ENCODE data around the gene FLACC1.

Gene FLACC1

DNA sequence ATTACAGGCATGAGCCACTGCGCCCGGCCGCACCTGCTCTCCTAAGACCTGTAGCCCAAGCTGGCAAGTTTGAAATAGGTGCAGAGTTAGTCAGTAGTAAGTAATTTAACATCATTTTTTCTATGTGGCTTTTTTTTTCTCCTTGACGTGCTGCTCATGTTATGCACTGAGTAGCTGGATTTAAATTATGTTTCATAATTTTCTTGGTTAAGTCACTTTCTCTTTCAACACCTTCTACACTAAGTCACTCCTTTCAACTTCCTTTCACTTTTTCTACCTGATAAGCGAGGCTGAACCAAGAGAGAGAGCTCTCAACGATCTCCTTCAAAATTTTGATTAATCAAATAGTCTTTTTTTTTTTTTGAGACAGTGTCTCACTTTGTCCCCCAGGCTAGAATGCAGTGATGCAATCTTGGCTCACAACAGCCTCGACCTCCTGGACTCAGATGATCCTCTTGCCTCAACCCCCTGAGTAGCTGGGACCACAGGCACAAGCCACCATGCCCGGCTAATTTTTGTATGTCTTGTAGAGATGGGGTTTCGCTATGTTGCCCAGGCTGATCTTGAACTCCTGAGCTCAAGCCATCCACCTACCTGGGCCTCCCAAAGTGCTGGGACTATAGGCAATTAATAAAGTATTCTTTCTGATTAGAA is 83.7 kb downstream of the FLACC1 start:
- DNase-seq, result no peak

DNA sequence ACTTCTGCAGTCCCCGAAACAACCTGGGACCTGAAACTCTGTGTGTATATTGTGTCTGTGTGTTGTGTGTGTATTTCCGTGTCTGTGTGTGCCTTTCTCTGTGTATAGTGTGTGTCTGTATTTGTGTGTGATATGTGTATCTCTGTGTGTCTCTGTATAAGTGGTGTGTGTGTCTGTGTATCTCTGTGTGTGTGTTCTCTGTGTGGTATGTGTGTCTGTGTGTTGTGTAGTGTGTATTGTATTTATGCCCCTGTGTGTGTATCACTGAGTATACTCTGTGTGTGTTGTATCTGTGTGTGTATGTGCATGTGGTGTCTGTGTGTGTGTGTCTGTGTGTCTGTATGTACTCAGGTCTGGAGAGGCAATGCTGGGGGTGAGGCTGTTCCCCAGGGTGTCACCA is 85.2 kb downstream of the FLACC1 start:
- DNase-seq, result no peak

DNA sequence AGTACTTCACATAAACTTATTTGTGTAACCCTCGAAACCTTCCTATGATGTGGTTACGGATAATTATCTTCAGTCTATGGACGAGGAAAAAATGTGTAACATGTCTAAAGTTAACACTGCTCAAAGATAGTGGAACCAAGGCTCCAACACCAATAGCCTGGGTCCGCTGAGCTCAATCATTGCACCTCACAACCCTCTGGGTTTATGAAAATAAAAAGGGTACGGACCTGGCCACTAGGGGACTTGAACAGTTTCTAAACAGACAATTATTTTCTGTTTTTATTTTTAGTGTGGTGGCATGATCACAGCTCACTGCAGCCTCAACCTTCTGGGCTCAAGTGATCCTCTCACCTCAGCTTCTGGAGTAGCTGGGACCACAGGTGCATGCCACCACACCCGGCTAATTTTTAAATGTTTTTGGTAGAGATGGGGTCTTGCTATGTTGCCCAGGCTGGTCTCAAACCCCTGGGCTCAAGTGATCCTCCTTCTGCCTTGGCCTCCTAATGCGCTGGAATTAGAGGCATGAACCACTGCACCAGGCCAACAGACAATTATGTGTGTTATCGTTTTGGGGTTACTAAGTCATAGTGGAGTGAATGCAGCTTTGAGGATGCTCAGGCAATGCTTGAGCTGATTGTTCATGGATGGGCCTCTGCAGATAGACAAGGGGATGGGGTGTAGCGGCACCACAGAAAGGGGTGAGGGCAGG is 86.7 kb downstream of the FLACC1 start:
- DNase-seq, result no peak

DNA sequence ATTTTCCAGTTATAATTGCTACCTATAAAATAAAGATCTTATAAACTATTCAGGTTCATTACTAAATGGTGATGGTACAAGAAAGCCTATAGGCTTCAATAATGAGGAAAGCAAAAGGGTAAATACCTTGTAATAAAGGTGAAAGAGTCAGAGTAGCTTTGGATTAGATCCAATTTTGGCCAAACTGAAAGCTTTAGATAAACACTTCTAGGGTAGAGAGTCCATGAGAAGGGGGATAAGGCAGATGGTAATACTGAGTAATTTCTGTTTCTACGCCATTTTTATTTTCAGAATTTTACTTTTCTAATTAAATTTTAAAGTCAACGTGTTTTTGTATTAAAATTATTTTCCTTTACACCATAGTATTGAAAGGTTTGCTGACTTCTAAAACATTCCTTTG is 87.4 kb downstream of the FLACC1 start:
- DNase-seq, result peak; percentile 17

DNA sequence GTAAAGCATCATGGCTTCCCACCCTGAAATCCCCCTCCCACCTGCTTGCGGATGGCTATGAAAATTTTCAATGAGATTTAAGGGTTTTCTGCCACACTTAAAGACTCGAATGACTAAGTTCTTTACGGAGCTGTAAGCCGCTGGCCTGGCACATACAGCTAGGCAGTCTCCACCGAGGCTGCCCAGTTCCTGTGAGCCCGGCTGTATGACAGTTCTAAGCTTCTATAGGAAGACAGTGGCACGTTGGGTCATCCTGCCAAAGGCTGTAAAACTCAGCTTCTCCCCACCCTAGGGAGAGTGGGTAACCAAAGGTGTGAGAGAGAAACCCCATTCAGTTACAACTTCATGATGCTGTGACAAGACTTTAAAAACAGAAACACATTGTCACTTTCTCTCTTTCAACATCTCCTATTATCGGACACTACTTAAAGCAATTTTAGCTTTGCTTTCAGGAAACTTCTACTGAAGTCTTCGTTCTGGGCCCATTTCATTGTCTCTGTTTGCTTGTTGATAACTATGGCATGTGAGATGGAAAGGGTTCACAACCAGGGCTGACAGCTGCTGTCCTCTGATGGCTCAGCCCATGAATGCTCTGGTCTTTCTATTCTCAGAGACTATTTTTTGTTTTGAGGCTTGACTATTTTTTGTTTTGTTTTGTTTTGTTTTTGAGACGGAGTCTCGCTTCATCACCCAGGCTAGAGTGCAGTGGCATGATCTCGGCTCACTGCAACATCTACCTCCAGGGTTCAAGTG is 89.7 kb downstream of the FLACC1 start:
- DNase-seq, result no peak

DNA sequence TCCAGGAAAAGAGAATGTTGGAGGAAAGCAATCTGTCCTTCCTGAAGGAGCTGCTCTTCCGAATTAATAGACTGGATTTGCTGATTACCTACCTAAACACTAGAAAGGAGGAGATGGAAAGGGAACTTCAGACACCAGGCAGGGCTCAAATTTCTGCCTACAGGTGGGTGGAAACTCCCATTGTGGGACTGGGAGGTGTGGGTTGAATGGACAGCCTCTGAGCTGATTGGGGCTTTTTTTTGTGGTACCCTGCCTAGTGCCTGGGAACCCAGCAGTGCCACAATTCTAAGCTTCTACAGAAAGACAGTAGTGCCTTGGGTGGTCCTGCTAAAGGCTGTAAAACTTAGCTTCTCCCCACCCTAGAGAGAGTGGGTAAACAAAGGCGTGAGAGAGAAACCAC is 90.5 kb downstream of the FLACC1 start:
- no peak for DNase-seq

DNA sequence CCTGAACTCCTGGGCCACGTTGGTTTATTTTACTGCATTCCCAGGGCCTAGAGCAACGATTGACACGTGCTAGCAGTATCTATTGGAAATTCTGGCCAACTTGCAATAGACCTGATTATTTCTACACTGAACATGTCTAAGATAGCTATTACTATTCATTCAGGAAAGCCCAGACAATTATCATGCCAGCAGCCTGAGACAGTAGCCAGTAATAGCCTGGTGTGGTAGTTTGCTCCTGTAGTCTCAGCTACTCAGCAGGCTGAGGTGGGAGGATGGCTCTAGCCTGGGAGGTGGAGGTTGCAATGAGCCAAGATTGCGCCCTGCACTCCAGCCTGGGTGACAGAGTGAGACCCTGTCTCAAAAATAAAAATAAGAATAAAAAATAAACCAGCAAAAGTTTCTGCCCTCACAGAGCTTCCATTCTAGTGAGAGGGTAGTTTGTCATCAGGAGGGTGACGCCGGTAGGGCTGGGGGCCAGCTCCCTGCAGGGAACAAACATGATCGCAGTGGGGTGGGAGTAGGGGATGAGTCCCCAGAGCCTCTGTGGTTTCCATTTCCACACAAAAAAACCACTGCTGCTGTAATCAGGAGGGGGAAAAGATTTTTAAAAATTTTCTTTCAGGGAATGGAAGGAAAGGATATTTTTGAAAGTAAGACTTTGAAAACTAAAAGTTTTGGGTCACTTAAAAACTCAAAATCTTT is 92.5 kb downstream of the FLACC1 start:
- no peak for DNase-seq

DNA sequence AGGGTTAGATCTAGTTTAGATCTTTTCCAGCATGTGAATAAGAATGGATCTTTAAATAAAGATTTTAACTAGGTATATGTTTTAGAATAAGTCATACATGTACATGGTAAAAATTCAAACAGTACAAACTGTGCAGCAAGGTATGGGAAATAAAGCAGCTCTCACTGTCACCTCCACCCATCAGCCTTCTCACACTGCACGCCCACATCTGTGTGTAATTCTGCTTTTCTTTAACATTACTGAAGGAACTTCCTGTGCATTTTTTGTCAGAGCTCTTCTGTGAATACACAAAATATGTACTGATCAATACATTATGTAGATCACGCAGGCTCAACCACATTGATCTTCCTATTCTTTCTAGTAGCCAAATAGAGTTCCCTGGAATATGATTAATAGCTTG is 93.4 kb downstream of the FLACC1 start:
- DNase-seq, result no peak

DNA sequence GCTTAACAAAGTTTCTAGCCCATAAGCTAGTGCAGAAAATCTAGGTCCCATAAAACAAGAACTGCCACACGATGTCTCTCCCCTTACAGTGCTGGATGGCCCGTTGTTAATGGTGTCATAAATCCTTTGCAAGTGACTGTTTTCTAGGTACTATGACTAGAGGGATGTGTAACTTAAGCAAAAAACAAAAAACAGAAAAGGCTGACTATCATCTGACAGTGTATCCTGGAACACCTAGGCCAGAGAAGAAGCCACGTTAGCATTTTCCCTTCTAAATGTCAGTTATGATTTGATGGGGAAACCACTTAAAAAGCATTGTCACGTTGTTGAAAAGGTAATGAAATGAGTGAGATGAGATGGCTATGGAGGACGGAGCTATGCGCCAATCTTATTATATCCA is 94.4 kb downstream of the FLACC1 start:
- DNase-seq, result no peak

DNA sequence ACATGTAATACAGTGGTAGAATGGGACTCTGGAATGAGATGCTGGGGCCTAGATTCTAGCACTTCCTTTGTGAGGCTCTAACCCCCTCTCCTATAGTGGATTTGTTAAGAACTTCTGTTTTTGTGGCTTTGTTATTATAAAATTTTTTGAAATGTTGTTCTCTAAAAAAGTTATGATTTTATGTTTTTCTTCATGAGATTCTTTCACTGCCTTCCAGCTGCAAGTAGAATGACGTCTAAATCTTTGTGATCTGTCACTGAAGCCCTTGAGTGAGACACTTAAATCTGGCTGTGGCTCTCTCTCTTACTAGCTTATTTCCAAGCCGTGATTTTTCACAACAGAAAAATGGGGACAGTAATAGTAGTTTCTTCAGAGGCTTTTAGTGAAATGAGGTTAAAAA is 95.2 kb downstream of the FLACC1 start:
- no peak for DNase-seq

DNA sequence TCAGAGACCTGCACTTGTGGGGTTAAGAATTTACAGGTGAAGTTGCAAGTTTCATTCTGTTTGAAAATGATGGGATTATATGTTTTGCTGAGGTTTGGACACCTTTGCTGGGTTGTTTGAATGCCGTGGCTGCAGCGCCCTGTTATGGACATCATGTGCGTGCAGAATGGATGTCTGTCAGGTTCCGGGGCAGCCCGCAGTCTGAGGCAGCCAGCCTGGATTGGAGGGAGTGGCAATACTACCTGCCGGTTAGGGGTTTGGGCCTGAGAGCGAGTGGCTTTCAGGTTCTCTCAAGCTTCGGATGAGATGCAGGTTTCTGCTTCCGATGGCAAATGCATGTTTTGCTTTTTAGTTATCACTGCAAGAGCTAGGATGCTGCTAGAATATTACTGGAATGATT is 95.7 kb downstream of the FLACC1 start:
- no peak for DNase-seq

DNA sequence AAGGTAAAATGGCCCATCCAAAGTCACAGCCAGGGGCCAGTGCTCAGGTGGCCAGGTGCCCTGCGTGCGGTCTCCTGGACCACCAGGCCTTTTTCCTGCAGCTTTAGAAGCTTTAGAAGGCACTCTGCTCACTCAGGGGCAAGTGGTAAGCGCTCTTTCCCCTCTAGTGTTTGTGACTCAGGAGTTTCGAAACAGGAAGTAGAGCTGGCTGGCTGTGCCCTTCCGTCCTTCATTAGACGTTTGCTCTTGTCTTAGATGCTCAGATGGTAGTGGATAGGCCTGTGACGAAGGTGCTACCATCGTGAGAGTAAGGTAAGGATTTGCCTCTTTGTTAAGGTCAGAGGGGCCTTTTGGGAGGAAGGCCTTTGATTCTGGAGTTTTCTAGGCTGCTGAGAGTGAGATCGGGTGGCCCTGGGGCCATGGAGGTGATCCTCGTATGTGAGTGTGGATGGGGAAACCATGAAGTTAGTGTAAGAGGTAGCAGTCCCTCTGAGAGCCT is 96.8 kb downstream of the FLACC1 start, which contains the start of gene CASP8:
Gene CASP8, plus strand, starts transcription at position 235 of the 499 bp plus-strand sequence. CDS start 5,951 bp downstream, outside the sequence.
- DNase-seq, result no peak

DNA sequence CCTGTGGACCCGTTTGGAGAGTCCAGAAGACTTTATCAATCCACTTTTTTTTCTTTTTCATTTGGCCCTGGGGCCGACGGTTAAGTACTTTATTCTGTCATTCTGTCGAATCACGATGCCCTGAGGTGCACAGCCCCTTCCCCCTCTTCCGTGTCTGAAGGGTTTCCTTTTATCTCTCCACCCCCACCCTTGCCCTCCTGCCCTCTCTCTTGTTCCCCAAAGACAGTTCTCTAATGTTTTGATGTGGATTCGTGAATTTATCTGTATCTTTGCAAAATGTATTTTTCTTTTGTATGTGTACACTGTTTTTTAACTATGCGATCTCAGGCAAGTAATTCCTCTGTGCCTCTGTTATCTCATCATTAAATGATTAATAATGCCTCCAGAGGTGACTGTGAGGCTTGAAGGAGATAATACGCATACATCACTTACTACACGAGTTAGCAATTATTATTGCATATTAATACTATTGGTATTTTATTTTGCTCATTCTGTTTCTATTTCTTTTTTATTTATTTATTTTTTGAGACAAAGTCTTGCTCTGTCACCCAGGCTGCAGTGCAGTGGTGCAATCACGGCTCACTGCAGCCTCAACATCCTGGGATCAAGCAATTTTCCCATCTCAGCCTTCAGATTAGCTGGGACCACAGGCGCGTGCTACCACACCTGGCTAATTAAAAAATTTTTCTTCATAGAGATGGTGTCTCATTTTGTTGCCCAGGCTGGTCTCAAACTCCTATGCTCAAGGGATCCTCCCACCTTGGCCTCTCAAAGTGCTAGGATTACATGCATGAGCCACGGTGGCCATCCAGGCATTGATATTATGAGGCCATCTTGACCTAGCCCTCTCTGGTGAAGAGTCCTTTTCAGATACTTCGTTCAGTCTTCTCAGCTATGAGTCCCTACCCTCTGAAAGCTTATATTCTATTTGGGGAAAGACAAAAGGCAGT is 98.2 kb downstream of the FLACC1 start:
- DNase-seq, result no peak

DNA sequence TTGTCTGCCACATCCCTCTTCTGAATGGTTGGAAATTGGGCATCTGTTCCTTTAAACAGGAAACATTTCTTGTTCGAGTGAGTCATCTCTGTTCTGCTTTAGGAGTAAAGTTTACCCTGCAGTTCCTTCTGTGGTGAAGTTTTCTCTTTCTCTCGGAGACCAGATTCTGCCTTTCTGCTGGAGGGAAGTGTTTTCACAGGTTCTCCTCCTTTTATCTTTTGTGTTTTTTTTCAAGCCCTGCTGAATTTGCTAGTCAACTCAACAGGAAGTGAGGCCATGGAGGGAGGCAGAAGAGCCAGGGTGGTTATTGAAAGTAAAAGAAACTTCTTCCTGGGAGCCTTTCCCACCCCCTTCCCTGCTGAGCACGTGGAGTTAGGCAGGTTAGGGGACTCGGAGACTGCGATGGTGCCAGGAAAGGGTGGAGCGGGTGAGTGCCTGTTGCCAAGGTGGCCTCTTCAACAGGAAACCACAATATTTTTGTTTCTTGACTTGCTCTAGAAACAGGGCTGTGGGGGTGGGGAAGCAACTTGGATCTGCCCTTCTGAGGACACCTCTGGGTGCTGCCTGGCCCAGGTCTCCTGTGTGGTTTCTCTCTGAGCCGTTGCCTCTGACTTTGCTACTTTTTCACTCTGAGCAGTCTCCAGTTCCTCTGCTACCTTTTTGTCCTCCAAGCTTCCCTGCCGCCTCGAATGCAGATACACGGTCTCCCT is 99.0 kb downstream of the FLACC1 start:
- DNase-seq, result no peak

DNA sequence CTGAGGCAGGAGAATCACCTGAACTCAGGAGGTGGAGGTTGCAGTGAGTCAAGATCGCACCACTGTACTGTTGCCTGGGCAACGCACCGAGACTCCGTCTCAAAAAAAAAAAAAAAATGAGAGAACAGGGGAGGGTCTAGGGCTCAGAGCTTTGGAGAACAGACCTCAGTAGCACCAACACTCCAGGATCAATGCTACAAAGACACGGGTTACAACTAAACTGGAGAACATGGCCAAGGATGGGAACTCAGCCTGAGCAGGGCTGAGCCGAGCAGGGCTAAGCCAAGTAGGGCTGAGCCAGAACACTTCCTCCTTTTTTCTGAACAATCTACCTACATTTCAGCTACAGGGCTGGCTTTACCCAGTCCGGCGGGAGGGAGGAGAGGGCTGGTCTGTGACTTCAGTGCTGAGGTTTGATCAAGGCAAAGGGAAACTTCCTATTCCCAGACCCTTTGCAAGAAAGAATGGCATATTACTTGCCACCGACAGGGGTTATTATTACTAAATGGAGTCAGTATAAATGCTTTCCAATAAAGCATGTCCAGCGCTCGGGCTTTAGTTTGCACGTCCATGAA is 99.7 kb downstream of the FLACC1 start:
- no peak for DNase-seq

DNA sequence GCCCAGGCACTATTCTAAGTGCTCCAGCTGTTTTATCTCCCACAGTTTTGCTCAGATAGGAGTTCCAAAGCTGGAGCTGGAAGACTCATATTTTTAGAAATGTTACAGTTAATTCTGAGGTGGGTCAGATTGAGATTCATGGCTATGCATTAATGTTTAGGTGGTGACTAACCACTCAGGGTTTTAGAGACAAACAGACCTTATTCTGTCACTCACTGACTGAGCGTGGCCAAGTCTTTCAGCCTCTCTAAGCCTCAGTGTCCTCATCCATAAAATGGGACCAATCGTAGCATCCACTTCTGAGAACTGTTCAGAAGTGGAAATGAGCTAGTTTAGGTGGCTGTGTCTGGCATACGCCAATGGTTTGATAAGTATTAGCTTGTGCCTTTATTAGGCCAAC is 101.1 kb downstream of the FLACC1 start:
- no peak for DNase-seq

DNA sequence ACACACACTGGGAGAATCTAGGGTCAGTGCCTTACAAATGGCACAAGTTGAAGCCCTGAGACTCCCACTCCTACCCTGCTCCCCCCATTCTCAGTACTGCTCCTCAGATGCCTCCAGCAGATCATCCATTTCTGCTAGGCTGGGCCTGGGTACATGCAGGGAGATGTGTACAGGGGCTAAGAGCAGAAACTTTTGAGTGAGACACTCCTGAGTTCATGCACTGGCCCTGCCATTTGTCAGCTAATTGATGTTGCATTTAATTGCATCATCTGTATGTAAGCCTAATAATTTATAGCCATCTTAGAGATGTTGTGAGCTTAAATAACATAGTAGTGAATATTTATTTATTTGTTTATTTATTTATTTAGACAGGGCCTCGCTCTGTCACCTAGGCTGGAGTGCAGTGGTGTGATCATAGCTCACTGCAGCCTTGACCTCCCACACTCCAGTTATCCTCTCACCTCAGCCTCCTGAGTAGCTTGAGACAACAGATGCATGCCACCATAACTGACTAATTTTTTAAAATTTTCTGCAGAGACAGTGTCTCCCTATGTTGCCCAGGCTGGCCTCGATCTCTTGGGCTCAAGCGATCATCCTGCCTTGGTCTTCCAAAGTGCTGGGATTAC is 101.6 kb downstream of the FLACC1 start:
- DNase-seq, result no peak

DNA sequence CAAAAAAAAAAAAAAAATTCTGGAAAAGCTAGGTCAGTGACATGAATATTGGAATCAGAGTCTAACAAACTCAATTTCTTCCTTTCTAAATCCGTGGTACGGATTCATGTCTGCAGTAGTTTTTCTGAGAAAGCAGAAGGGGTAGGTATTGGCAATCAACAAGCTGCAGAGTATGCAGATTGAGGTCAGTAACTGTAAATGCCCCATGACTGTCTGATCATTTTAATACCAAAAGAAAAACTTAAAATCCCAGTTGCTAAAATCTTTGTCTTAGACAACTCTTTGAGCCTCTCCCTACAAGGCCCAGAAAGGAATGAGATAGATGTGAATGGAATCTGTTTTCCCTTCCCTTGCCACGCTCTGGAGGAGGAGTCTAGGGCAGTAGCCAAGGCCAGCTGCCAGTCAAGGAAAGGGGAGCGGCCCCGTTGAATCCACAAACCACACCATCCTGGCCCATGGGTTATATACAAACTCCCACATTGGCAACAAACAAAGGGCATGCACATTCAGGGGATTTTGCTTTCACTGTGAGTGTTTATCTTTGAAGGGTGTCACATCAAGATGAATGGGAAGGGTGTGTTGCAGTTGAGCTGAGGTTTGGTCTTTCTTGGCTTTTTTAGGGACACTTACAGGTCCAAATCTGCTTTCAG is 102.9 kb downstream of the FLACC1 start:
- no peak for DNase-seq

DNA sequence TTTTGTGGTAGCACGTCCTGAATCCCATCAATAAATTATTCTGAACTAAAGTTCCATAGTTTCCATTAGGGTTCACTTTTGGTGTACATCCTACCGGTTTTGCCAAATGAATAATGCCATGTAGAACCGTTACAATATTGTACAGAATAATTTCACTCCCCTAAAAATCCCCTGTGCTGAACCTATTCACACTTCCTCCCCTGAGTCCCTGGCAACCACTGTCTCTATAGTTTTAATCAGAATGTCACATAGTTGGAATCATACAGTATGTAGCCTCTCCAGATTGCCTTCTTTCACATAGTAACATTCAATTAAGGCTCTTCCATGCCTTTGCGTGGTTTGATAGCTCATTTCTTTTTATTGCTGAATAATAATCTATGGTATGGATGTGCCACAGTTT is 106.4 kb downstream of the FLACC1 start:
- DNase-seq, result no peak

DNA sequence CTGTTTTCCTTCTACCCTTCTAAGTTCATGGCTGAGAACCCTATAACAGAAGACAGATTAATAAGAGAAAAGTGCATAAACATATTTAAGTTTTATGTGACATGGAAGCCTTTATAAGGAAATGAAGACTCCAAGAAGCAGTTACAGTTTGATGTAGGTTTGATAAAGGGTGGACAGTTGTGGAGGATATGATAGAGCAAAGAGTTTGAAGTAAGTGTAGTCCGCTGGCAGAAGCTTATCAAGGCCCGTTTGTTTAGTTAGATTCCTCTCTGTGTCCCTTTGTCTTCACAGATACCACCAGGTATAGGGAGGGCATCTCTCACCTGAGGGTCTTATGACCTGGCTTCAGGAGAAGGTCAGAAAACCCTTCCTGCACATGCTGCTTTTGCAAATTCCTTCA is 107.3 kb downstream of the FLACC1 start:
- DNase-seq, result no peak

Measured in NCI-H82 (cell line).